Measurements from ENCODE around the gene ITPR2.
"Not testable (repeated sequence)": the region's sequence is repeated elsewhere in the genome, so short reads cannot be mapped to it uniquely, and the experiment has no call there.

The ITPR2 gene

GRCh38 chr12:26614011-26614616 is 218.9 kb downstream of the ITPR2 start:
- no peak for DNase-seq

GRCh38 chr12:26612203-26612602 is 220.8 kb downstream of the ITPR2 start:
- DNase-seq = no peak

- no peak for DNase-seq
Measured at GRCh38 chr12:26611598-26611997, 221.4 kb downstream of the ITPR2 start.

- DNase-seq = no peak
Measured at GRCh38 chr12:26610774-26611173, 222.2 kb downstream of the ITPR2 start.

- DNase-seq = no peak
Measured at GRCh38 chr12:26609986-26610385, 223.0 kb downstream of the ITPR2 start.

- no peak for DNase-seq
Measured at GRCh38 chr12:26608706-26609105, 224.3 kb downstream of the ITPR2 start.

- no peak for DNase-seq
Measured at GRCh38 chr12:26608273-26608672, 224.7 kb downstream of the ITPR2 start.

- no peak for DNase-seq
Measured at GRCh38 chr12:26606911-26607310, 226.1 kb downstream of the ITPR2 start.

- DNase-seq = not testable (repeated sequence)
Measured at GRCh38 chr12:26604813-26605212, 228.2 kb downstream of the ITPR2 start.

- DNase-seq = no peak
Measured at GRCh38 chr12:26599096-26599695, 233.8 kb downstream of the ITPR2 start.

- DNase-seq = no peak
Measured at GRCh38 chr12:26595806-26596205, 237.2 kb downstream of the ITPR2 start.

GRCh38 chr12:26580619-26581018 is 252.4 kb downstream of the ITPR2 start:
- DNase-seq = no peak

- no peak for DNase-seq
Measured at GRCh38 chr12:26576266-26576665, 256.7 kb downstream of the ITPR2 start.

GRCh38 chr12:26573225-26573909 is 259.6 kb downstream of the ITPR2 start:
- no peak for DNase-seq

- DNase-seq = no peak
Measured at GRCh38 chr12:26572137-26572536, 260.9 kb downstream of the ITPR2 start.

- DNase-seq = no peak
Measured at GRCh38 chr12:26571560-26571959, 261.4 kb downstream of the ITPR2 start.

- DNase-seq = no peak
Measured at GRCh38 chr12:26567126-26567525, 265.9 kb downstream of the ITPR2 start.

GRCh38 chr12:26566675-26567074 is 266.3 kb downstream of the ITPR2 start:
- DNase-seq = no peak

GRCh38 chr12:26566186-26566585 is 266.8 kb downstream of the ITPR2 start:
- DNase-seq = no peak

GRCh38 chr12:26564391-26564790 is 268.6 kb downstream of the ITPR2 start:
- DNase-seq = no peak

GRCh38 chr12:26563552-26563951 is 269.4 kb downstream of the ITPR2 start:
- DNase-seq = no peak

- DNase-seq = no peak
Measured at GRCh38 chr12:26557326-26557725, 275.7 kb downstream of the ITPR2 start.

- no peak for DNase-seq
Measured at GRCh38 chr12:26556916-26557315, 276.1 kb downstream of the ITPR2 start.

GRCh38 chr12:26555139-26555538 is 277.9 kb downstream of the ITPR2 start:
- no peak for DNase-seq

GRCh38 chr12:26554332-26554731 is 278.7 kb downstream of the ITPR2 start:
- no peak for DNase-seq

Data from GF-D8 (cell line).